Heart left ventricle (tissue), 16 donors: ENCODE measurements around the gene SH2D1B. TPM values are rescaled to one million over a fixed set of nuclear protein-coding genes. Genes with fewer than 3 reads are reported as not detected.

Source experiments
- ATAC-seq, 4 donors: fragments of 200-7000 bp; cut with Tn5 transposase; one replicate each; pipeline ENCODE4 v1.9.1; 2020 to 2022; ENCODE audit warnings: moderate library complexity in 4 of 4, mild to moderate bottlenecking in 3 of 4, moderate number of reproducible peaks in 1 of 4
- DNase-seq, 5 donors: peaks; one replicate each; pipeline ENCODE4 v3.0.0-alpha.2; 2020
- H3K27ac ChIP-seq, 12 donors: fragments of 200-600 bp; sonication (generic) in 4 of 12; one replicate each; pipeline versions ENCODE4 v1.5.0 to v1.8.0; 2016 to 2022; ENCODE audit warnings: mild to moderate bottlenecking in 2 of 12
- H3K27me3 ChIP-seq, 9 donors: fragments of 200-600 bp; sonication (generic) in 2 of 9; one replicate each; pipeline versions ENCODE4 v1.5.1 to v1.8.0; 2016 to 2022; ENCODE audit warnings: mild to moderate bottlenecking in 3 of 9
- H3K36me3 ChIP-seq, 9 donors: fragments of 200-600 bp; sonication (generic) in 2 of 9; one replicate each; pipeline versions ENCODE4 v1.5.0 to v1.8.0; 2018 to 2022; ENCODE audit warnings: mild to moderate bottlenecking in 2 of 9
- H3K4me1 ChIP-seq, 12 donors: fragments of 200-600 bp; sonication (generic) in 4 of 12; one replicate each; pipeline versions ENCODE4 v1.5.0 to v1.8.0; 2016 to 2022; ENCODE audit warnings: mild to moderate bottlenecking in 3 of 12
- H3K4me3 ChIP-seq, 12 donors: fragments of 200-600 bp; sonication (generic) in 4 of 12; one replicate each; pipeline versions ENCODE4 v1.5.0 to v1.8.0; 2017 to 2022; ENCODE audit warnings: mild to moderate bottlenecking in 9 of 12, moderate library complexity in 4 of 12
- H3K9me3 ChIP-seq, 12 donors: fragments of 200-600 bp; sonication (generic) in 4 of 12; one replicate each; pipeline versions ENCODE4 v1.5.0 to v1.8.0; 2016 to 2022; ENCODE audit warnings: mild to moderate bottlenecking in 1 of 12
- POLR2A ChIP-seq, 2 donors: fragments of 450-650 bp; IDR thresholded peaks; one replicate each; pipeline ENCODE4 v1.6.1; 2017; ENCODE audit warnings: antibody characterized with exemption in 2 of 2, mild to moderate bottlenecking in 2 of 2, moderate library complexity in 2 of 2
- WGBS, 4 donors: extraction: QIAGEN DNeasy Blood & Tissue Kit in 2 of 4; methylation state at CpG; one replicate each; pipeline versions ENCODE4 v1.1.5 to v1.1.7; 2013 to 2018; 5-methylcytosine and 5-hydroxymethylcytosine counted together
- intact Hi-C, 10 donors: fragments of 100-400 bp; cut with DNase I; formaldehyde crosslinking; loops; one replicate each; pipeline versions ENCODE4 v1.11.1 to v1.14.2; 2022
- polyA plus RNA-seq, 2 donors: library from polyadenylated mRNA; stranded (reverse); fragments of 200-250 nt; gene quantifications; one replicate each; pipeline ENCODE4 v1.2.3, GENCODE V29; 2013
- total RNA-seq, 9 donors: library from RNA; depleted of rRNA in 2 of 9; stranded (reverse); fragments of >200 nt in 2 of 9; fragmentation: NEBNext Ultra II Directional in 3 of 9; extraction: Animal tissue kit (Norgen Biotek cat#: 25700) in 3 of 9; gene quantifications; one replicate each; pipeline versions ENCODE4 v1.1.0 to v1.2.4, GENCODE V29; 2016 to 2023
- TF ChIP-seq, protein P1 (sequence below), 12 donors: fragments of 200-600 bp; sonication (generic) in 4 of 12; IDR thresholded peaks; one replicate each; pipeline versions ENCODE4 v1.5.0 to v1.8.0; 2018 to 2022; ENCODE audit warnings: antibody characterized with exemption in 12 of 12, mild to moderate bottlenecking in 5 of 12
- donor health status: ischemic (EF 13 %, LVEDD 7.1; RV severe dilation, severe dysfunction).
- donor health status: healthy with polysubstance abuse.
- donor health status: DM: no; HTN: yes; CAD: no.
- donor health status: DM: no; HTN: no; CAD: no.
- donor health status: ischemic (EF 25% LVEDD 6.9; RV normal size, moderate dysfunction).
- donor health status: ischemic (EF 25% LVEDD 5.7; RV mildly dilated, moderate dysfunction).
- donor health status: healthy.
- donor health status: DM: yes; HTN: yes; CAD: no.
- donor health status: ischemic (EF 35%, LVEDD 5.7; RV mildly dilated, moderate dysfunction).
- donor health status: nonischemic (EF 11% LVEDD 7.7; RV severe dilation, severe dysfunction).
- donor health status: DM: yes; HTN: yes; CAD: no.
- donor health status: PGD.
- donor health status: ischemic (EF 29% LVEDD 5.4; RV normal size, mild dysfunction).
- donor health status: nonischemic (EF 23%, LVEDD 6.1; RV moderate dilation, normal function).

The SH2D1B gene
- total and polyA plus RNA-seq, 11 donors, result 0.11 to 1.1 (median 0.35) TPM; not detected in 7

DNA sequence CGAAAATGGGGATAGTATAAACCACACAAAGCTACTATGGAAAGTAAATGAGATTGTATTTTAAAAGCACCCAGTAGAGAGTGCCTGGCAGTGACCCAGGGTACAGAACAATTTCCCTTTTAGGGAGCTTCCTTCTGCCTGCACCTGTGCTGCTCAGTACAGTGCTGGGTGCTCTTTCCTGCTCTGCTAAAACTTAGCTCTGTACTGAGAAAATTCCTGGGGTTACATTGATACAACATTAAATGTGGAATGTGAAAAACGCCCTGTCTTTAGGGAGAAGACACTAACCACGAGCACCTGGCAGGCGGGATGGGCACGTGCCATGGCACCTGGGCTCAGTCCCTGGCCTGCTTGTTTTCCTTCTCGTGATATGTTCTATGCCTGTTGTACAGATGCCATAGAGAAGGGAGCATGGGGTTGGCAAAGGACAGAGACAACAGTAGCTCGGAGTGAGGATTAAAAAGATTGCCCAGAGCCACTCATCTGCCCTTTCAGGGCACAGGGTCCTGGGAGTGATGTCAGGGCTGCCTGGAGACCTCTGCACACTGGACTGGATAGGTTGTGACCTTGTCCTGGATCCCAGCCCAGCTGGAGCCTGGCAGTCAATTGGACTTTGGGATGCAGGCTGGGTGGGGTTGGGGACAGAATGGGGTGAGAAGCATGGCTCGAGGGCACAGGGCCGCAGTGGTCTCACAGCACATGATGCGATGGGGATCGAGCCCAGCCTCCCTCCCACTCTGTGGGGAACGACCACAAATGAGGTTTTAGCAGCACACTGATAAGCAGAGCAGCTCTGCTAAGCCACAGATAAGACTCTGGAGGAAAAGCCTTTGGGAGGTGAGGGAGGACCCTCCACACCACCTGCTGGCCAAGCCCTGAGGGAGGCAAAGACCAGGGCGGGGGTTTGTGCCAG, 39.5 kb downstream of the SH2D1B start:
- peaks cover 0 to 6% (median 0%) of the 10 kb centered on the region in 12 donors for H3K4me1 ChIP-seq
- no peak overlapping the region for H3K4me3 ChIP-seq
- DNase-seq (no peak), ATAC-seq (peak in 3 of 4 donors; percentile 20 to 28 (median 27))
- no peaks in the 10 kb centered on the region for H3K27me3 ChIP-seq
- intact Hi-C loops, result no loop called here
- 58 to 70% (median 65%) methylated on average over 8 to 13 of the region's 13 CpGs for WGBS, 4 donors
- peaks cover 0 to 2% (median 0%) of the 10 kb centered on the region in 9 donors for H3K36me3 ChIP-seq
- no peak overlapping the region for H3K27ac ChIP-seq
- no peaks in the 10 kb centered on the region for H3K9me3 ChIP-seq
- no peak for TF ChIP-seq POLR2A (IDR thresholded peaks at IDR 0.05)
- TF ChIP-seq, protein P1, sequence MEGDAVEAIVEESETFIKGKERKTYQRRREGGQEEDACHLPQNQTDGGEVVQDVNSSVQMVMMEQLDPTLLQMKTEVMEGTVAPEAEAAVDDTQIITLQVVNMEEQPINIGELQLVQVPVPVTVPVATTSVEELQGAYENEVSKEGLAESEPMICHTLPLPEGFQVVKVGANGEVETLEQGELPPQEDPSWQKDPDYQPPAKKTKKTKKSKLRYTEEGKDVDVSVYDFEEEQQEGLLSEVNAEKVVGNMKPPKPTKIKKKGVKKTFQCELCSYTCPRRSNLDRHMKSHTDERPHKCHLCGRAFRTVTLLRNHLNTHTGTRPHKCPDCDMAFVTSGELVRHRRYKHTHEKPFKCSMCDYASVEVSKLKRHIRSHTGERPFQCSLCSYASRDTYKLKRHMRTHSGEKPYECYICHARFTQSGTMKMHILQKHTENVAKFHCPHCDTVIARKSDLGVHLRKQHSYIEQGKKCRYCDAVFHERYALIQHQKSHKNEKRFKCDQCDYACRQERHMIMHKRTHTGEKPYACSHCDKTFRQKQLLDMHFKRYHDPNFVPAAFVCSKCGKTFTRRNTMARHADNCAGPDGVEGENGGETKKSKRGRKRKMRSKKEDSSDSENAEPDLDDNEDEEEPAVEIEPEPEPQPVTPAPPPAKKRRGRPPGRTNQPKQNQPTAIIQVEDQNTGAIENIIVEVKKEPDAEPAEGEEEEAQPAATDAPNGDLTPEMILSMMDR (IDR thresholded peaks at IDR 0.05), result no peak

DNA sequence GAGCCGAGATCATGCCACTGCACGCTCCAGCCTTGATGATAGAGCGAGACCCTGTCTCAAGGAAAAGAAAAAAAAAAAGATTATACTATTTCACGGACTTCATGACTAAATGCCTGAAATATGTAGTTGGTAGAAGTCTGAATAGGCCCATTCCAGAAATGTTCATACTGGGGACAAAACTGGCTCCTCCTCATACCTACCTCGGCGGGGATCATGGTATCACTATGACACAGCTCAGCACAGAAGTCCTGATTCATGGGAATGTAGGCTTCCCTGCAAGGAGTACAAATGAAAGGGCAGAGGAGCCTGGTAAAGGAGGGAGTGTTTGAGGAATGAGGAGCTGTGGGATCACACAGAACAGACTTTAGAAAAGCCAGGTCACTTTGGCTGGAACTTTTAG, 40.3 kb downstream of the SH2D1B start:
- 91 to 94% (median 93%) methylated on average over 6 of the region's 6 CpGs for WGBS, 4 donors
- Histone ChIP-seq H3K9me3 (no peaks in the 10 kb centered on the region), H3K27ac (no peak overlapping the region), H3K4me1 (peaks cover 0 to 6% (median 0%) of the 10 kb centered on the region in 12 donors), H3K27me3 (no peaks in the 10 kb centered on the region), H3K4me3 (no peak overlapping the region), H3K36me3 (peaks cover 0 to 7% (median 0%) of the 10 kb centered on the region in 9 donors)
- intact Hi-C loops, result no loop called here
- ATAC-seq (no peak), DNase-seq (no peak)
- TF ChIP-seq, protein P1 (IDR thresholded peaks at IDR 0.05), result no peak
- no peak for TF ChIP-seq POLR2A (IDR thresholded peaks at IDR 0.05)

DNA sequence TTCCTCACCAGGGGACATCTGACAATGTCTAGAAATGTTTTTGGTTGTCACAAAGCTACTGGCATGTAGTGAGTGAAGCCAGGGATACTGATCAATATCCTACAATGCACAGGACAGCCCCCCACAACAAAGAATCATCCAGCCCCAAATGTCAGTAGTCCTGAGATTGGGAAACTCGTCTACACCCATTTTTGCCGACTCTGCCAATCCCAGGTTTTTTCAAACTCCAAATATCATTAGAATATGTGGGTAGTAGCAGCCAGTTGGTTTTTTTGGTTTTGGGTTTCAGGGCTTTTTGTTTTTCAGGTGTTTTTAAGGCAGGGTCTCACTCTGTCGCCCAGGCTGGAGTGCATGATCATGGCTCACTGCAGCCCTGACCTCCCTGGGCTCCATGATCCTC, 41.2 kb downstream of the SH2D1B start:
- DNase-seq, result no peak
- WGBS, 4 donors, result 93 to 98% (median 95%) methylated on average over 3 of the region's 3 CpGs

DNA sequence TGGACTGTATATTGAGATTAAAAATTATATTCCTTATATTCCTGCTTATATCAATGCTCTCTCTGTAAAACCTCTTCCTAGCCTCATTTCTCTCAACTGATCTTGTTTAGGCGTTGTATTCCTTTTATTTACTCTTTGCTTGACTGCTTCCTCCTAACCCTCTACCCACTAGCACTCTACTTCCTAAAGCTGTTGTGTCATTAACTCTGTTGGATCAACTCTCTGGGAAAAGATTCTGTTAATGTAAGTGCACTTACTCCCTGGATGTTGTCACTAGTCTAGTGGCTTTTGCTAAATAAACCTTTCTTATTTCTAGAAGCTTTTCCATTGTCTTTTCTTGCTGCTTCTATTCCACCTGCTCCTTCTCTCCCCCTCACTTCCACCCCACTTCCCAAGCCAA, 41.8 kb downstream of the SH2D1B start:
- no peak overlapping the region for H3K4me3 ChIP-seq
- peaks cover 0 to 6% (median 0%) of the 10 kb centered on the region in 12 donors for H3K4me1 ChIP-seq
- H3K36me3 ChIP-seq, result peaks cover 0 to 7% (median 0%) of the 10 kb centered on the region in 9 donors
- no peaks in the 10 kb centered on the region for H3K27me3 ChIP-seq
- DNase-seq (no peak), ATAC-seq (no peak)
- no peak overlapping the region for H3K27ac ChIP-seq
- H3K9me3 ChIP-seq, result no peaks in the 10 kb centered on the region
- intact Hi-C loops, result no loop called here
- no peak for TF ChIP-seq POLR2A (IDR thresholded peaks at IDR 0.05)
- TF ChIP-seq, protein P1 (IDR thresholded peaks at IDR 0.05), result no peak
- 87 to 100% (median 94%) methylated on average over 1 of the region's 1 CpG for WGBS, 4 donors

More for the DNA sequence above, 41.2 kb downstream of the SH2D1B start:
- Histone ChIP-seq H3K27me3 (no peaks in the 10 kb centered on the region), H3K27ac (no peak overlapping the region), H3K36me3 (peaks cover 0 to 7% (median 0%) of the 10 kb centered on the region in 9 donors), H3K4me1 (peaks cover 0 to 6% (median 0%) of the 10 kb centered on the region in 12 donors), H3K9me3 (no peaks in the 10 kb centered on the region), H3K4me3 (no peak overlapping the region)
- intact Hi-C loops, result no loop called here
- no peak for TF ChIP-seq POLR2A (IDR thresholded peaks at IDR 0.05)
- TF ChIP-seq, protein P1 (IDR thresholded peaks at IDR 0.05), result no peak
- no peak for ATAC-seq
